Mesenchymal stem cell (in vitro differentiated cells and primary cell): ENCODE results near the gene RBFOX2.

Experiments
- DNase-seq: peaks from one replicate; pipeline ENCODE4 v3.0.0-alpha.2; 2013
- H2AFZ ChIP-seq: one replicate; pipeline ENCODE4 v1.6.1; 2013; ENCODE audit warnings: low read depth, mild to moderate bottlenecking, control low read depth, inconsistent platforms, low read length, moderate library complexity
- H2AK5ac ChIP-seq: 2 replicates; pipeline ENCODE4 v1.6.1; 2013; ENCODE audit warnings: low read length, moderate library complexity, mild to moderate bottlenecking, inconsistent platforms; ENCODE audit not compliant: severe bottlenecking
- H2BK120ac ChIP-seq: one replicate; pipeline ENCODE4 v1.6.1; 2013; ENCODE audit warnings: low read depth, mild to moderate bottlenecking, inconsistent platforms, low read length, moderate library complexity
- H2BK12ac ChIP-seq, 2 experiments: one replicate each; pipeline ENCODE4 v1.6.1; 2013; ENCODE audit warnings: inconsistent platforms in 2 of 2, low read length in 2 of 2, mild to moderate bottlenecking in 2 of 2, moderate library complexity in 2 of 2, control low read depth in 1 of 2
- H2BK15ac ChIP-seq: one replicate; pipeline ENCODE4 v1.6.1; 2013; ENCODE audit warnings: mild to moderate bottlenecking, low read depth, inconsistent platforms; ENCODE audit not compliant: poor library complexity, severe bottlenecking
- H2BK5ac ChIP-seq: 2 replicates; pipeline ENCODE4 v1.6.1; 2013; ENCODE audit warnings: low read depth, mild to moderate bottlenecking, low read length, control low read depth, inconsistent platforms; ENCODE audit not compliant: poor library complexity, severe bottlenecking
- H3K14ac ChIP-seq, 2 experiments: one replicate each; pipeline ENCODE4 v1.6.1; 2013; ENCODE audit warnings: inconsistent platforms in 2 of 2, low read length in 2 of 2, control low read depth in 1 of 2, mild to moderate bottlenecking in 1 of 2, moderate library complexity in 1 of 2
- H3K18ac ChIP-seq, 2 experiments: one replicate each; pipeline ENCODE4 v1.6.1; 2013; ENCODE audit warnings: inconsistent platforms in 2 of 2, low read length in 2 of 2, control low read depth in 1 of 2, low read depth in 1 of 2, mild to moderate bottlenecking in 1 of 2
- H3K23ac ChIP-seq, 2 experiments: one replicate each; pipeline ENCODE4 v1.6.1; 2013; ENCODE audit warnings: inconsistent platforms in 2 of 2, low read length in 2 of 2, mild to moderate bottlenecking in 2 of 2, moderate library complexity in 2 of 2, control low read depth in 1 of 2
- H3K27ac ChIP-seq: 2 replicates; pipeline ENCODE4 v1.5.1; 2013; ENCODE audit warnings: mild to moderate bottlenecking, moderate library complexity, low read length, control low read depth, inconsistent platforms; ENCODE audit not compliant: poor library complexity, severe bottlenecking
- H3K27me3 ChIP-seq, 2 experiments: 2 replicates each; pipeline versions ENCODE4 v1.6.1 to v1.7.0; 2013; ENCODE audit warnings: low read length in 2 of 2, mild to moderate bottlenecking in 2 of 2, moderate library complexity in 2 of 2, control low read depth in 1 of 2, inconsistent platforms in 1 of 2; ENCODE audit not compliant: control insufficient read depth in 1 of 2, insufficient read depth in 1 of 2
- H3K36me3 ChIP-seq, 2 experiments: 2 replicates each; pipeline versions ENCODE4 v1.6.1 to v1.7.0; 2013; ENCODE audit warnings: low read length in 2 of 2, control low read depth in 1 of 2, inconsistent platforms in 1 of 2, low read depth in 1 of 2, mild to moderate bottlenecking in 1 of 2; ENCODE audit not compliant: insufficient read depth in 2 of 2, control insufficient read depth in 1 of 2
- H3K4ac ChIP-seq, 2 experiments: one replicate each; pipeline ENCODE4 v1.6.1; 2013; ENCODE audit warnings: inconsistent platforms in 2 of 2, low read length in 2 of 2, mild to moderate bottlenecking in 2 of 2, moderate library complexity in 2 of 2, control low read depth in 1 of 2, low read depth in 1 of 2
- H3K4me1 ChIP-seq: 2 replicates; pipeline ENCODE4 v1.6.1; 2013; ENCODE audit warnings: low read depth, low read length, control low read depth; ENCODE audit not compliant: control insufficient read depth, insufficient read depth
- H3K4me2 ChIP-seq: 2 replicates; pipeline ENCODE4 v1.6.1; 2013; ENCODE audit warnings: low read length, mild to moderate bottlenecking, inconsistent platforms; ENCODE audit not compliant: poor library complexity, severe bottlenecking
- H3K4me3 ChIP-seq, 2 experiments: 2 replicates each; pipeline versions ENCODE4 v1.5.1 to v1.7.0; 2013; ENCODE audit warnings: low read length in 2 of 2, mild to moderate bottlenecking in 2 of 2, control low read depth in 1 of 2, low read depth in 1 of 2; ENCODE audit not compliant: insufficient read depth in 1 of 2
- H3K79me1 ChIP-seq: replicated peaks from 2 replicates; pipeline ENCODE4 v1.6.1; 2013; ENCODE audit warnings: mild to moderate bottlenecking, control low read depth, low read length, inconsistent platforms; ENCODE audit not compliant: poor library complexity, severe bottlenecking
- H3K9ac ChIP-seq: 2 replicates; pipeline ENCODE4 v1.7.0; 2013; ENCODE audit warnings: mild to moderate bottlenecking, low read length, moderate library complexity
- H3K9me3 ChIP-seq: 2 replicates; pipeline ENCODE4 v1.7.0; 2013; ENCODE audit warnings: mild to moderate bottlenecking, low read length; ENCODE audit not compliant: control insufficient read depth
- H4K8ac ChIP-seq: one replicate; pipeline ENCODE4 v1.6.1; 2013; ENCODE audit warnings: inconsistent platforms, mild to moderate bottlenecking, low read length, moderate library complexity
- H4K91ac ChIP-seq: one replicate; pipeline ENCODE4 v1.6.1; 2013; ENCODE audit warnings: mild to moderate bottlenecking, low read length, inconsistent platforms
- WGBS: methylation state at CpG from one replicate; pipeline ENCODE4 v1.1.7; 2013; ENCODE audit warnings: mixed read lengths; 5-methylcytosine and 5-hydroxymethylcytosine counted together

The RBFOX2 gene

GRCh38 chr22:36010090-36010489, 18.5 kb downstream of the RBFOX2 start:
- Histone ChIP-seq H2BK120ac (peak overlapping the region; percentile 95), H3K27me3 (no peaks in the 10 kb centered on the region), H4K8ac (peak overlapping the region; percentile 35), H3K79me1 (peaks cover 28% of the 10 kb centered on the region), H3K4me3 (peak overlapping the region in 1 of 2 experiments; percentile 6), H3K4me2 (no peak overlapping the region), H3K9me3 (no peaks in the 10 kb centered on the region), H2BK12ac (peak overlapping the region; percentile 49 to 57), H4K91ac (peak overlapping the region; percentile 14), H3K23ac (peak overlapping the region in 1 of 2 experiments; percentile 3), H2BK5ac (no peak overlapping the region), H2AFZ (no peak overlapping the region), H3K27ac (no peak overlapping the region), H3K14ac (no peak overlapping the region), H3K36me3 (no peaks in the 10 kb centered on the region), H3K9ac (peak overlapping the region; percentile 49), H3K18ac (peak overlapping the region; percentile 40 to 56), H2BK15ac (no peak overlapping the region), H3K4ac (peak overlapping the region in 1 of 2 experiments; percentile 79), H2AK5ac (peak overlapping the region; percentile 14), H3K4me1 (peaks cover 12% of the 10 kb centered on the region)
- no peak for DNase-seq
- 46% methylated on average over 10 of the region's 10 CpGs for WGBS

- H3K14ac ChIP-seq = no peak overlapping the region
- H3K4me2 ChIP-seq = no peak overlapping the region
- H3K4ac ChIP-seq = no peak overlapping the region
- peak; percentile 89 for DNase-seq
- no peak overlapping the region for H2BK15ac ChIP-seq
- no peak overlapping the region for H3K4me3 ChIP-seq
- H3K27ac ChIP-seq = no peak overlapping the region
- peak overlapping the region in 1 of 2 experiments; percentile 1 for H2BK12ac ChIP-seq
- H3K23ac ChIP-seq = no peak overlapping the region
- H3K79me1 ChIP-seq = peaks cover 31% of the 10 kb centered on the region
- H3K9me3 ChIP-seq = no peaks in the 10 kb centered on the region
- H2BK5ac ChIP-seq = no peak overlapping the region
- H2AFZ ChIP-seq = no peak overlapping the region
- H2BK120ac ChIP-seq = no peak overlapping the region
- peak overlapping the region; percentile 34 to 59 for H3K18ac ChIP-seq
- 38% methylated on average over 3 of the region's 3 CpGs for WGBS
- H3K27me3 ChIP-seq = no peaks in the 10 kb centered on the region
- peaks cover 12% of the 10 kb centered on the region for H3K4me1 ChIP-seq
- H4K8ac ChIP-seq = peak overlapping the region; percentile 30
- peak overlapping the region; percentile 79 for H3K9ac ChIP-seq
- no peak overlapping the region for H2AK5ac ChIP-seq
- H4K91ac ChIP-seq = peak overlapping the region; percentile 68
- H3K36me3 ChIP-seq = no peaks in the 10 kb centered on the region
Measured at GRCh38 chr22:36009085-36009484, 19.5 kb downstream of the RBFOX2 start.

GRCh38 chr22:36008565-36008964, 20.1 kb downstream of the RBFOX2 start:
- no peak overlapping the region for H3K4ac ChIP-seq
- no peak overlapping the region for H2AFZ ChIP-seq
- DNase-seq = peak; percentile 44
- H3K9ac ChIP-seq = peak overlapping the region; percentile 79
- no peaks in the 10 kb centered on the region for H3K9me3 ChIP-seq
- no peak overlapping the region for H2BK120ac ChIP-seq
- no peak overlapping the region for H2BK12ac ChIP-seq
- H3K4me2 ChIP-seq = no peak overlapping the region
- peaks cover 31% of the 10 kb centered on the region for H3K79me1 ChIP-seq
- H3K4me1 ChIP-seq = peaks cover 12% of the 10 kb centered on the region
- H2BK15ac ChIP-seq = no peak overlapping the region
- no peaks in the 10 kb centered on the region for H3K36me3 ChIP-seq
- no peak overlapping the region for H4K8ac ChIP-seq
- no peak overlapping the region for H3K18ac ChIP-seq
- no peak overlapping the region for H3K14ac ChIP-seq
- no peak overlapping the region for H4K91ac ChIP-seq
- H3K27me3 ChIP-seq = no peaks in the 10 kb centered on the region
- WGBS = 100% methylated on average over 2 of the region's 3 CpGs
- H3K27ac ChIP-seq = no peak overlapping the region
- H3K4me3 ChIP-seq = no peak overlapping the region
- H2BK5ac ChIP-seq = no peak overlapping the region
- H3K23ac ChIP-seq = no peak overlapping the region
- H2AK5ac ChIP-seq = peak overlapping the region; percentile 76

GRCh38 chr22:36008131-36008530, 20.5 kb downstream of the RBFOX2 start:
- Histone ChIP-seq H2AK5ac (no peak overlapping the region), H3K27ac (no peak overlapping the region), H3K4ac (no peak overlapping the region), H2BK12ac (no peak overlapping the region), H4K8ac (no peak overlapping the region), H3K9me3 (no peaks in the 10 kb centered on the region), H2AFZ (no peak overlapping the region), H3K18ac (no peak overlapping the region), H3K79me1 (peaks cover 32% of the 10 kb centered on the region), H2BK120ac (no peak overlapping the region), H2BK5ac (no peak overlapping the region), H4K91ac (no peak overlapping the region), H3K36me3 (no peaks in the 10 kb centered on the region), H2BK15ac (no peak overlapping the region), H3K27me3 (no peaks in the 10 kb centered on the region), H3K4me1 (peaks cover 12% of the 10 kb centered on the region), H3K14ac (no peak overlapping the region), H3K4me3 (no peak overlapping the region), H3K23ac (no peak overlapping the region), H3K9ac (peak overlapping the region; percentile 79), H3K4me2 (no peak overlapping the region)
- no peak for DNase-seq
